ENCODE data around the gene CIPC. TPM values are rescaled to one million over a fixed set of nuclear protein-coding genes. Genes with fewer than 3 reads are reported as not detected.

The CIPC gene
- total and polyA plus RNA-seq, 9 of the 15 experiments (the other 6 are each of a cell fraction or from before 2014, with no cell fraction given): 5.0 to 16.9 (median 10.7) TPM

DNA sequence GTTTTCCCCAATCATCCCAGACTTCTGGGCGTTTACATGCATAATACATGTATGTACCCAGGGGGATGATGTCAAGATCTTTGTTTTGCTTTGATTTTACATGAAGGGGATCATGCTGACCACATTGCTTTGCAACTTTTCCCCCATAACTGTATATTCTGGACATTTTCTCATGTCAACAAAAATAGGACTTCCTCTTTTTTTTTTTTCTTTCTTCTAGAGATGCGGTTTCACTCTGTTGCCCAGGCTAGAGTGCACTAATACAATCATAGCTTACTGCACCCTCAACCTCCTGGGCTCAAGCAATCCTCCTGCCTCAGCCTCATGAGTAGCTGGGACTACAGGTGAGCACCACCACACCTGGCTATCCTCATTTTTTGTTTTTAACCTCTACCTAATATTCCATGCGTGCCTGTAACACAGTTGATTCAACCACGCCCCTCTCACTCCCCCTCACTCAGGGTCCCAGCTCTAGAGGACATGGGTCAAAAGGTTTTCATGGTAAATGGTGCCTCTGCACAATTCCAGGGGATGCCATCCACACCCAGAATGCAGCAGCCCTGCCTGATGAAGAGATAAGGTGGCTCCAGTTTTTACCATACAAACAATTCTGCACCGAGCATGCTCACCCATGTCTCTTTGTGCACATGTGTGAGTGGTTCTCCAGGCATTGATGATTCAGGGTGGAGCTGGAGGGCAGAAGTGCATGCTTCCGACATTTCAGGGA is 32.0 kb upstream of the CIPC start:
- peaks cover 0 to 12% of the 10 kb centered on the region in 2 experiments; a peak in 2 of 5 replicates for H3K27me3 ChIP-seq (ENCODE audit: control insufficient read depth in 2 of 2, insufficient read depth in 2 of 2, low read length in 2 of 2)
- no peaks in the 10 kb centered on the region for H3K9me1 ChIP-seq (ENCODE audit: control insufficient read depth, insufficient read depth, low read length)
- TF ChIP-seq HIVEP1 (CRISPR knock-in tag; IDR thresholded peaks at IDR 0.05) (no peak), ZNF507 (tag; conservative IDR thresholded peaks at IDR 0.05) (no peak), SPI1 (IDR thresholded peaks at IDR 0.05; ENCODE audit: borderline replicate concordance, low read depth, low read length) (peak; percentile 88), NRF1 (conservative IDR thresholded peaks at IDR 0.05 in 1 of 2, IDR thresholded peaks at IDR 0.05 in 1 of 2) (0 out of 4 replicates have a peak, but pooled peaks of 1 of the 2 experiments have one; percentile 20), PRMT5 (CRISPR knock-in tag; IDR thresholded peaks at IDR 0.05) (no peak), ZBTB8A (IDR thresholded peaks at IDR 0.05; ENCODE audit: partially characterized antibody) (no peak), ZNF384 (IDR thresholded peaks at IDR 0.05; ENCODE audit: low read depth, low read length) (peak; percentile 57), RAD51 (IDR thresholded peaks at IDR 0.05; ENCODE audit: borderline replicate concordance, low read depth) (no peak)
- TF ChIP-seq, protein P1, sequence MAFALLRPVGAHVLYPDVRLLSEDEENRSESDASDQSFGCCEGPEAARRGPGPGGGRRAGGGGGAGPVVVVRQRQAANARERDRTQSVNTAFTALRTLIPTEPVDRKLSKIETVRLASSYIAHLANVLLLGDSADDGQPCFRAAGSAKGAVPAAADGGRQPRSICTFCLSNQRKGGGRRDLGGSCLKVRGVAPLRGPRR (CRISPR knock-in tag; IDR thresholded peaks at IDR 0.05): no peak
- TF ChIP-seq, protein P2, sequence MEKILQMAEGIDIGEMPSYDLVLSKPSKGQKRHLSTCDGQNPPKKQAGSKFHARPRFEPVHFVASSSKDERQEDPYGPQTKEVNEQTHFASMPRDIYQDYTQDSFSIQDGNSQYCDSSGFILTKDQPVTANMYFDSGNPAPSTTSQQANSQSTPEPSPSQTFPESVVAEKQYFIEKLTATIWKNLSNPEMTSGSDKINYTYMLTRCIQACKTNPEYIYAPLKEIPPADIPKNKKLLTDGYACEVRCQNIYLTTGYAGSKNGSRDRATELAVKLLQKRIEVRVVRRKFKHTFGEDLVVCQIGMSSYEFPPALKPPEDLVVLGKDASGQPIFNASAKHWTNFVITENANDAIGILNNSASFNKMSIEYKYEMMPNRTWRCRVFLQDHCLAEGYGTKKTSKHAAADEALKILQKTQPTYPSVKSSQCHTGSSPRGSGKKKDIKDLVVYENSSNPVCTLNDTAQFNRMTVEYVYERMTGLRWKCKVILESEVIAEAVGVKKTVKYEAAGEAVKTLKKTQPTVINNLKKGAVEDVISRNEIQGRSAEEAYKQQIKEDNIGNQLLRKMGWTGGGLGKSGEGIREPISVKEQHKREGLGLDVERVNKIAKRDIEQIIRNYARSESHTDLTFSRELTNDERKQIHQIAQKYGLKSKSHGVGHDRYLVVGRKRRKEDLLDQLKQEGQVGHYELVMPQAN (IDR thresholded peaks at IDR 0.05; ENCODE audit: borderline replicate concordance): no peak
- H3K4me2 ChIP-seq (ENCODE audit: insufficient read depth, low read length): no peak overlapping the region
- H3K4me1 ChIP-seq (replicated peaks in 1 of 2; ENCODE audit: control insufficient read depth in 2 of 2, insufficient read depth in 2 of 2, low read length in 2 of 2): peaks cover 0 to 8% of the 10 kb centered on the region in 2 experiments; a peak in 4 of 5 replicates
- no TSS peak for BruUV-seq (replicated peaks)
- no peaks in the 10 kb centered on the region for H3K9me3 ChIP-seq (replicated peaks; ENCODE audit: control insufficient read depth, insufficient read depth, low read depth, low read length)
- intact Hi-C loops (cut with micrococcal nuclease): no loop called here
- no peak overlapping the region for H2AFZ ChIP-seq (ENCODE audit: low read depth, low read length)
- no peaks in the 10 kb centered on the region for H3K36me3 ChIP-seq (ENCODE audit: control insufficient read depth, insufficient read depth, low read length)
- DNase-seq (ENCODE audit: extremely low read depth in 1 of 4, low spot score in 3 of 4) (no peak), FAIRE-seq (no peak), ATAC-seq (no peak)
- H3K79me2 ChIP-seq (ENCODE audit: control insufficient read depth, insufficient read depth, low read length): no peaks in the 10 kb centered on the region
- in situ Hi-C loops (cut with MboI): loop anchor here (25.0 kb wide), 1 partner anchor 354 kb away; no protein-coding TSS in a partner anchor
- H3K27ac ChIP-seq (ENCODE audit: extremely low read depth, low read depth, low read length): no peak overlapping the region
- H4K20me1 ChIP-seq (replicated peaks; ENCODE audit: control insufficient read depth, insufficient read depth, low read length): no peaks in the 10 kb centered on the region; the same call in 1 of the 2 replicates
- no peak overlapping the region for H3K9ac ChIP-seq (ENCODE audit: insufficient read depth in 1 of 2, low read depth in 2 of 2, low read length in 2 of 2)
- CTCF ChIA-PET (ENCODE audit: low intra/inter-chr PET ratio): no interaction called here
- POLR2A ChIA-PET: interaction anchor here (0.6 kb wide), 1 partner anchor 15 kb away, joined by 3 read pairs; no protein-coding TSS in a partner anchor
- no peak overlapping the region for H3K4me3 ChIP-seq
- 18% methylated on average over 5 of the region's 6 CpGs for WGBS (ENCODE audit: insufficient coverage, low coverage, missing lambda C conversion rate)
